ENCODE data around the gene RHOB.

The RHOB gene

DNA sequence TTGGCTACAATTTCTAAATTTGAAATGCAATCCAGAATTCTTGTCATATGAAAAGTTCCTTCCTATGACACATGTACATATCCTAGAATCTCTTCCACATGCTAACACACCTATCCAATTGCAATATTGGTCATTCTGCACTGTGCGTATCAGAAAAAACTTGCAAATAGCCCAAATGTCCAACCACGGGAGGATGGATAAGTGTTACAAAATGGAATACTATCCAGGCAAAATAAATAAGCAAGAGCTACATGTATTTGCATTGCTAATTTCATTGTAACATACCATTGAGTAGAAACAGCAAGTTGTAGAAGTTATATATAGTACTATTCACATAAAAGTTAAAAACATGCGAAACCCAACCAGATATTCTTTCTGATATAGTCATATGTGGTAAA is 15.6 kb upstream of the RHOB start:
- H3K27ac ChIP-seq, result no peak overlapping the region
- intact Hi-C loops (cut with DNase I; ENCODE audit: low total_unique reads), result no loop called here
- H3K4me3 ChIP-seq, result no peak overlapping the region

DNA sequence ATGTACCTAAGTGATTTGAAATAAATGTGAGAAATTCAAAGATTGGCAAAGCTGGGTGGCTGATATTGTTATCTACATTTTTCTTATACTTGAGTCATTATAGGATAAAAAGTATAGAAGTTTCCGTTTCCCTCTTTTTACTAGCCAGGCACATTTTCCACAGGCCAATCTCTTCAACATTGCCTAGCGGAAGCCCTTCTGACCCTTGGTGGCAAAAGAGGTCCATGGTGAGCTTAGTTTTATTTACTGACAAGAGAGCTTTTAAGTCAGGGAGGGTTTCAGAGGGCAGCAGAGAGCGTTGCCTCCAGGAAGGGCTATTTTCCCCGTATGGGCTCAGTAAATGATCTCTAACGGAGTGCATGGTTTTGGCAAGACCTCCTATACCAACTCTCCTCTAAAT is 15.1 kb upstream of the RHOB start:
- TF ChIP-seq, protein P1, sequence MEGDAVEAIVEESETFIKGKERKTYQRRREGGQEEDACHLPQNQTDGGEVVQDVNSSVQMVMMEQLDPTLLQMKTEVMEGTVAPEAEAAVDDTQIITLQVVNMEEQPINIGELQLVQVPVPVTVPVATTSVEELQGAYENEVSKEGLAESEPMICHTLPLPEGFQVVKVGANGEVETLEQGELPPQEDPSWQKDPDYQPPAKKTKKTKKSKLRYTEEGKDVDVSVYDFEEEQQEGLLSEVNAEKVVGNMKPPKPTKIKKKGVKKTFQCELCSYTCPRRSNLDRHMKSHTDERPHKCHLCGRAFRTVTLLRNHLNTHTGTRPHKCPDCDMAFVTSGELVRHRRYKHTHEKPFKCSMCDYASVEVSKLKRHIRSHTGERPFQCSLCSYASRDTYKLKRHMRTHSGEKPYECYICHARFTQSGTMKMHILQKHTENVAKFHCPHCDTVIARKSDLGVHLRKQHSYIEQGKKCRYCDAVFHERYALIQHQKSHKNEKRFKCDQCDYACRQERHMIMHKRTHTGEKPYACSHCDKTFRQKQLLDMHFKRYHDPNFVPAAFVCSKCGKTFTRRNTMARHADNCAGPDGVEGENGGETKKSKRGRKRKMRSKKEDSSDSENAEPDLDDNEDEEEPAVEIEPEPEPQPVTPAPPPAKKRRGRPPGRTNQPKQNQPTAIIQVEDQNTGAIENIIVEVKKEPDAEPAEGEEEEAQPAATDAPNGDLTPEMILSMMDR (IDR thresholded peaks at IDR 0.05), result no peak
- Histone ChIP-seq H3K4me3 (no peak overlapping the region), H3K27ac (no peak overlapping the region), H3K27me3 (no peaks in the 10 kb centered on the region), H3K36me3 (no peaks in the 10 kb centered on the region), H3K9me3 (no peaks in the 10 kb centered on the region), H3K4me1 (no peaks in the 10 kb centered on the region)
- DNase-seq, result peak in 1 of 2 donors; percentile 34
- intact Hi-C loops (cut with DNase I; ENCODE audit: low total_unique reads), result no loop called here

More for the DNA sequence above, 15.6 kb upstream of the RHOB start:
- no peaks in the 10 kb centered on the region for H3K27me3 ChIP-seq
- DNase-seq, result no peak
- TF ChIP-seq, protein P1 (IDR thresholded peaks at IDR 0.05), result no peak
- H3K4me1 ChIP-seq, result no peaks in the 10 kb centered on the region
- H3K9me3 ChIP-seq, result no peaks in the 10 kb centered on the region
- no peaks in the 10 kb centered on the region for H3K36me3 ChIP-seq

DNA sequence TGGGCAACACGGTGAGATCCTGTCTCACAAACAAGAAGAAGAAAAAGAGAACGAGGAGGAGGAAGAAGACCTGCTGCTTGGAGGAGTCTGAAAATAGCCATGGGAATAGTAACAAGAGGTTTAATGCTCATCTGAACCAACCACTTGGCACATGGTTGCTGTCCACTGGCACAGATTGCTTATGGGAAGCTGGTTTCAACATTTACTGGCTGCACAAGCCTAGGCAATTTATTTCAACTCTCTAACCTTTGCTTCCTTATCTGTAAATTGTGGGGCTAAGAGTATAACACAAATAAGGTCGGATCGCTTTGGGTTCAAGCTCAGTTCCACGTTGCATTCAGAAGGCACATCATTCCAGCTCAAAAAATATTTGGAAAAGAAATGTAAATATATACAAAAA is 14.2 kb upstream of the RHOB start:
- Histone ChIP-seq H3K36me3 (no peaks in the 10 kb centered on the region), H3K4me3 (no peak overlapping the region), H3K9me3 (no peaks in the 10 kb centered on the region), H3K27ac (no peak overlapping the region), H3K27me3 (no peaks in the 10 kb centered on the region), H3K4me1 (peaks cover 0 to 3% (median 0%) of the 10 kb centered on the region in 4 donors)
- intact Hi-C loops (cut with DNase I; ENCODE audit: low total_unique reads), result no loop called here
- DNase-seq, result peak in 1 of 2 donors; percentile 17
- TF ChIP-seq, protein P1 (IDR thresholded peaks at IDR 0.05), result no peak

DNA sequence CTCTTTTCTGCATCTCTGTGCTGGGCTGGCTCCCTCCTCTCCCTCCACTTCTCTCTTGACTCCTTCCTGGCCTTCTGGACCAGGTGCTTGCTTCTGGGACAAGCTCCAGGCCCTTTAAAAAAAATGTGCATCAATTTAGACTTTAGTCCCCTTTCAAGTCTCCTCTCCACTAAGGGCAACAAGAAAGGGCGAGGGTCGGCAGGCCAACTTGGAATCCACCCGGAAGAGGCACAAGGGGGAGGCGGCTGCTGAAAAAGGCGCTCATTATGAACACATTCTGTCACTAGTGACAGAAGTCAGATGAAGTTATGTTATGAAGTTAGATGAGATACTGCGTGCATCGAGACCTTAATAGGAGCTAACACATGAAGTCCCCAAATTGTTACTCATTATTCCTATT is 13.6 kb upstream of the RHOB start:
- TF ChIP-seq, protein P1 (IDR thresholded peaks at IDR 0.05), result no peak
- Histone ChIP-seq H3K27ac (no peak overlapping the region), H3K27me3 (no peaks in the 10 kb centered on the region), H3K4me1 (peaks cover 0 to 8% (median 1%) of the 10 kb centered on the region in 4 donors), H3K36me3 (no peaks in the 10 kb centered on the region), H3K4me3 (no peak overlapping the region), H3K9me3 (no peaks in the 10 kb centered on the region)
- DNase-seq, result peak in 1 of 2 donors; percentile 47
- intact Hi-C loops (cut with DNase I; ENCODE audit: low total_unique reads), result no loop called here

DNA sequence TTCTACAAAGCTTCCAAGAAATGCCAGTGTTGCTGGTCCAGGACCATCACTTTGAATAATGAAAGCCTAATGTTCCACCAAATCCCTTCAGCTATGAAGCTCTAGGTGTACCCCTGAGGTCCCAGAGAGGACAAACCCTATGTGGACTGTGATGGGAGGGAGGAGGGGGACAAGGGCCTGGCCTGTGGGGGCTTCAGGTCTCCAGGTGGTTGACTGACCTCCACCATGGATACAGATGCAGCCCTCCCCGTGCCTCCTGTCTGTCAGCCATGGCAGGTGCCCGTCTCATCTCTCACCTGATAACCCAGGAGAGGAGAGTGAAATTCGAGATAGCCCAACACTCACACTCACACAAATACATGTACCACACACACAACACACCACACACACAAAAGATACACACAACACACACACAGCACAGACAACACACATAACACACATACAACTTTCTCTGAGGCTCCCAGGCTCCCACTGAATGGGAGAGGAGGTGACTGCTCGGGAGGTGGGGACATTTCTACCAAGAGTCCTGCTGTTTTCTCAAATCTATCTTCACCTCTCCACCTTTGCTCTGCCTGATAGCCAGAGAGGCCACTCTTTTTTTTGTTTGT is 12.8 kb upstream of the RHOB start:
- no peak overlapping the region for H3K4me3 ChIP-seq
- no peaks in the 10 kb centered on the region for H3K9me3 ChIP-seq
- TF ChIP-seq, protein P1 (IDR thresholded peaks at IDR 0.05), result no peak
- peak in 1 of 2 donors; percentile 53 for DNase-seq
- H3K27ac ChIP-seq, result no peak overlapping the region
- H3K27me3 ChIP-seq, result no peaks in the 10 kb centered on the region
- intact Hi-C loops (cut with DNase I; ENCODE audit: low total_unique reads), result no loop called here
- H3K4me1 ChIP-seq, result peaks cover 0 to 16% (median 6%) of the 10 kb centered on the region in 4 donors
- no peaks in the 10 kb centered on the region for H3K36me3 ChIP-seq
